SU-DHL-6 (cell line): Measurements from ENCODE around the gene CALHM3.

Experiments
- CTCF ChIP-seq: fragments of 200-600 bp; sonication (generic); IDR thresholded peaks from one replicate; pipeline ENCODE4 v1.5.1; 2017; ENCODE audit warnings: antibody characterized with exemption, mild to moderate bottlenecking, low read length, moderate library complexity; ENCODE audit not compliant: insufficient read depth, poor library complexity, severe bottlenecking
- EZH2phosphoT487 ChIP-seq: fragments of 200-600 bp; sonication (generic), shearing (Covaris generic); conservative IDR thresholded peaks from 2 replicates; pipeline ENCODE4 v1.6.1; 2018; ENCODE audit warnings: mild to moderate bottlenecking, antibody characterized with exemption, low read length, moderate library complexity, mixed read lengths

- no peak for TF ChIP-seq CTCF
- no peak for TF ChIP-seq EZH2phosphoT487
Measured at GRCh38 chr10:103454026-103454425, 25.0 kb downstream of the CALHM3 start.
